Posterior cingulate gyrus (tissue), 11 donors: ENCODE measurements around the gene DDT.
A peak's percentile ranks its signal among the peaks of the same experiment; 100 is the strongest.
"Not testable (repeated sequence)": the region's sequence is repeated elsewhere in the genome, so short reads cannot be mapped to it uniquely, and the experiment has no call there.

Source experiments
- DNase-seq, 10 donors: peaks; one replicate each; pipeline versions ENCODE4 v3.0.0 to v3.0.0-alpha.2; 2020 to 2021; ENCODE audit warnings: mixed read lengths in 3 of 10
- intact Hi-C: fragments of 100-400 bp; cut with DNase I; formaldehyde crosslinking; loops from one replicate; pipeline ENCODE4 v1.15.1; 2023

The DDT gene

GRCh38 chr22:23974345-23974744 is at the start of gene DDT:
Gene DDT (minus strand): TSS chr22:23974441. CDS start chr22:23974414, 27 bp downstream.
- intact Hi-C loops: loop anchor here (10.0 kb wide), 1 partner anchor 60 kb away; no protein-coding TSS in a partner anchor
- DNase-seq: not testable (repeated sequence)

- DNase-seq: no peak
- intact Hi-C loops: no loop called here
Measured at GRCh38 chr22:24023204-24023789, 49.1 kb upstream of the DDT start.

- intact Hi-C loops: no loop called here
- no peak for DNase-seq
Measured at GRCh38 chr22:24021304-24021703, 47.1 kb upstream of the DDT start.

DNA sequence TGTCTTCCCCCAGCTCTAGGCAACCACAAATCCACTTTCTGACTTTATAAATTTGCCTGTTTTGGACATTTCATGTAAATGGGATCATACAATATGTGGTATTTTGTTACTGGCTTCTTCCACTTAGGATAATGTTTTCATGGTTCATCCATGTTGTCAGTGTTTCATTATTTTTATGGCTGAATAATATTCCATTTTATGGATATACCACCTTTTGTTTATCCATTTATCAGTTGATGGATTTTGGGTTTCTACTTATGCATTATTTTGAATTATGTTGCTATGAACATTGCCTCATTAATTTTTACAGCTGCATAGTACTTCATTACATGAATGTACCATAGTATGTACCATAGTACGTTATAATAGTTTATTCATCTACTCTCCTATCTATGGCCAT is 41.9 kb upstream of the DDT start:
- intact Hi-C loops: no loop called here
- no peak for DNase-seq

DNA sequence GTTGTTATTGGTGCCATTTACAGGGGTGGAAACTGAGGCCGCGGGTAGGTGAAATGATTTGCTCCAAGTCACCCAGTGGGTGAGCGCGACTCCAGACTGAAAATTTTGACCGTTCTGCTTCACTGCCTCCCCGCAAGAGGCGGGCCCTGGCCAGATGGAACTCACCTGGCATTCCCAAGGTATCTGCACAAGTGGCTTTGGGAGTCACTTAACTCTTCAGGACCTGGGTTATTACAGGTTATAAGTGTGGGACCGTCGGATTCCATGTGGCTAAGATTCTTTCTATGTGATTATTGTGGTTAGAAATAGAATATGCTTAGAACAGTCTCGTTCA is 37.5 kb upstream of the DDT start:
- DNase-seq: peak in 1 of 10 donors; percentile 70

DNA sequence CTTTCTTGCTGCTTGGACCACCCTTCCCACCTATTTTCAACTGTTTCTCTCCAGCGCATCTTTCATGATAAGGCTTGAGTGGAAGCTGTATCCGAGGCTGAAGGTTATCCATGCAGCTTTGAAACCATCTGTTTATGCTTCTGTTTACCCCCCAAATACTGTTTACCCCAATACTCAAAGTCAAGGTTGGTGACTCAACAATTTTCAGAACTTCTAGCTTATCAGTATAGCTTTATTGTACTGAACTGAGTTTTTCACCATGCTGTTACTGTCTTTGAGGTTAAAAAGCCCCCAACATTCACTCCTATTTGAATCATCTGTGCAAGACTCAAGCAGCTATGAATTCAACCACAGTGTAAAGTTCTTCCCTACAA is 35.8 kb upstream of the DDT start:
- intact Hi-C loops: no loop called here
- DNase-seq: no peak

More for the DNA sequence above, 37.5 kb upstream of the DDT start:
- intact Hi-C loops: no loop called here

- intact Hi-C loops: no loop called here
- no peak for DNase-seq
Measured at GRCh38 chr22:24009227-24010017, 35.2 kb upstream of the DDT start.

DNA sequence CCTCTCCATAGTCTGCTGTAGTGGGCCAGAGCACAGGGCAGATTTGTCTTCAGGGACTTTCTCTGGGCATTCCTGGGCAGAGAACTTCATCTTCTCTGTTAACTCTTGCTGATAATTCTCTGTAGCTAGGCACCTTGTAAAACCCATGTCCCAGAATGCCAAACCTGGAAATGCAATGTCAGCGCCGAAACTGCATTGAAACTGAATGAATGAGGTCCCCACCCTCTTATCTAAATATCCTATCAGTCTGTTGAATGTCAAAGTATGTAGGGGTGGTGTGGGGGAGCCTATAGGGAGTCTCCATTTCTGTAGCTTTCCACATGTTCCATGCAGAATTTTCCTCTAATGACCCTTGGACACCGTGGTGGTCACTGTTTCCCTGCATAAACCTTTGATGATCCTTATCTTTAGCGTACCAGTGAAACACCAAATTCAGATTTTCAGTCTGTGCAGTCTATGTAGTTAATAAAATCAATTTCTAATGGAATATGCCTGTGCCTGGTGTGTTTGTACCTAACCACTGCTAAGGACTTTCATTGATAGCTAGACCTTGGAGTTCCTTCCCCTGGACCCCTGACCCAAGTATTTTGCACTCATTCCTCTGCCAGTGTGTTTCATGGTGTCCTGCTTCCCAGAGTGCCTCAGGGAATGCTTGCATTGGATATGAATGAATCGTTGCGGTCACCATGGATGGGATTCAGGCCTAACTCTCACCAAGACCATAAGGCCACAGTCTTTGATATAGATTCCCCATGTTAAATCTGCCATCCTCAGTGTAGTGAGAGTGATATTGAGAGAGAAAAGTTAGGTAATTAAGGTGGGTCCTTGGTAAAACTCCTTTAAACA is 34.4 kb upstream of the DDT start:
- DNase-seq: no peak

DNA sequence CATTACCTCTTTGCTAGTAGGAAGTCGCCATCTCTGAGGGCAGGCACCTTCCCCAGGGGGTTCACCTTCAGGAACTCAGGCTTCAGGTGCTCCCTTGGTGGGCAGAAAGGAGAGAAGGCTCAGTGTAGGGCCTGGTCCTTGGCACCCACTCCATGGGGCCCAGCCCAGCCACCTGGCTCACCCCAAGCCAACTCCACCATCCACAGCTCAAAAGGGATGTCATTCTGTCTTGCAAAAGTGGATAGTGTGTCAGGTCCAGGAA is 33.7 kb upstream of the DDT start:
- DNase-seq: no peak
- intact Hi-C loops: no loop called here

More for the DNA sequence above, 34.4 kb upstream of the DDT start:
- intact Hi-C loops: no loop called here

DNA sequence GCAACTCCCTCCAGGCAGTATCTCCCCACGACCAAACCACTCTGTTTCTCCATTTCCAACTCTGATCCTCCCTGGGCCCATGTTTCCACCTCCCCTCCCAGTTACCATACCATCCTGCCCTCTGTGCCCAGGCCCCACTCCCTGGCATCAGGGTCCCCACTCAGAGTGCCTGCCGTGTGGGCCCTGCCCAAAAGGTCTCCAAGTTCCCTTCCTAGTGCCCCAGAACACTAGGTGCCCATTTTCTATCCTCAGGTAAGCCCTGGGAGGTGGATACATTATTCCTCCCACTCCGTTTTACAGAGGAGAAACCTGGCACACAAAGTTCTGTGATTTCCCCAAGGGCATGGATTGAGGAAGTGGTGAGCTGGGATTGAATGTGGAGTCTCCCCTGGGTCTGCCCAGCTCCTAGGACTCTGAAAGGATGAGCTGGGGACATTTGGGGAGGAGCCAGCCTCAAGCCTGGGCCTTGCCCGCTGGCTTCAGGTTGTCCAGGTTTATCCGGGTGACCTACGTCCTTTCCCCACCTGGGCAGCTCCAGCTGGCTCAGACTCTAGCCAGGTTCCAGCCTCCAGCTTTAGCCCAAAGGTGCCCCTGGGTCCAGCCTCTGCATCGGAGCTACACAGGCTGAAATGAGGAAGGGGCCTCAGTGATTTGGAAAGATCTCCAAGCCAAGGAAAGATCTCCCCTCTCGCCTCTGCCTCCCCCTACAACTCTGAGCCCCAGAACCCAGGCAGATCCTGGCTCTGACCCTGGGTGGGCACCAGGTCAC is 33.2 kb upstream of the DDT start:
- DNase-seq: peak in 1 of 10 donors; percentile 84
- intact Hi-C loops: no loop called here

DNA sequence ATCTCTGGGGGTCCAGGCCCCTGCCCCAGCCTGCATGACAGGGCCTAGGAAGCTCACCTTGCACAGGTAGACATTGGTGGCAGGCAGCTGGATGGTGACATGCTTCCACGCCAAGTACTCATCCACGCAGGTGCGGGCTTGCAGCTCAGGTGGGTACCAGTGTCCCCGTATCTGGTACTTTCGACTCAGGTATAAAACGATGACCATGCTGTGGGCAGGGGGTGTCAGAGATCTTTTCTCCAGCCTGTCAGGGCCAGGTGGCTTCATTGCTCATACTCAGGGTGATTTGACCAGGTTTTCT is 32.6 kb upstream of the DDT start:
- intact Hi-C loops: no loop called here
- DNase-seq: peak in 1 of 10 donors; percentile 82

GRCh38 chr22:24006207-24006913 is 32.1 kb upstream of the DDT start:
- no peak for DNase-seq
- intact Hi-C loops: no loop called here

DNA sequence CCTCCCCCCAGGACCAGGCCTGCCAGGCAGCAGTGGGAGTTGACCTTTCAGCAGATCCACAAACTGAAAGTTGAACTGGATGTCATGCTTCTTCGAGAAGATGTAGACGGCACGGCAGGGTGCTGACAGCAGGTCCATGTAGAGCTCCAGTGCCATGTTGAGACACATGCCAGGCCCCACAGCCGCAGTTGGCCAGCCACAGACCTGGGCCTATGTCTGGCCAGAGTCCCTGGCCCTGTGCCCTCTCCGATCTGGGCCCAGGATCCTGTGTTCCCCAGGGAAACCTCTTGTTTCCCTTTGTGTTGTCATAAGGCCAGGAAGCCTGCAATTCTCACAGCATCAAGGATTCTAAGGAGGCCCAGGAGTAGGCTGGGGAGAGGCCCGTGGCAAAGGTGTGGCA is 31.0 kb upstream of the DDT start, which contains the start of gene GSTT4:
TSS of gene GSTT4 (minus strand) at position 253 of the 400 bp plus-strand sequence. CDS start at position 156, 97 bp downstream.
- DNase-seq: peak in 1 of 10 donors; percentile 60
- intact Hi-C loops: no loop called here

GRCh38 chr22:24003887-24004286 is 29.6 kb upstream of the DDT start:
- intact Hi-C loops: no loop called here
- peak in 1 of 10 donors; percentile 75 for DNase-seq

DNA sequence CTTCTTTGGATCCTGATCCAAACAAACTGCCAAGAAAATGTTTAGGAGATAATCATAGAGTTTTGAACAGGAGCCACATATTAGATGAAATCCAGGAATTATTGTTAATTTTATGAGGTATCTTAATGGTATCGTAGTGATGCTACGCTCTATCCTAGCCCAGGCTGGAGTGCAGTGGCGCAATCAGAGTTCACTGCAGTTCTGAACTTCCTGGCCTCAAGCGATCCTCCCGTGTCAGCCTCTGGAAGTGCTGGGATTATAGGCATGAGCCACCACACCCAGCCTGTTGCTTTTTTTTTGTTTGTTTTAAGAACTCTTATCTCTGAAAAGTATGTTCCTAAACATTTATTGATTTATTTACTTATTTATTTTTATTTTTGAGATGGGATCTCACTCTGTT is 28.6 kb upstream of the DDT start:
- intact Hi-C loops: no loop called here

DNA sequence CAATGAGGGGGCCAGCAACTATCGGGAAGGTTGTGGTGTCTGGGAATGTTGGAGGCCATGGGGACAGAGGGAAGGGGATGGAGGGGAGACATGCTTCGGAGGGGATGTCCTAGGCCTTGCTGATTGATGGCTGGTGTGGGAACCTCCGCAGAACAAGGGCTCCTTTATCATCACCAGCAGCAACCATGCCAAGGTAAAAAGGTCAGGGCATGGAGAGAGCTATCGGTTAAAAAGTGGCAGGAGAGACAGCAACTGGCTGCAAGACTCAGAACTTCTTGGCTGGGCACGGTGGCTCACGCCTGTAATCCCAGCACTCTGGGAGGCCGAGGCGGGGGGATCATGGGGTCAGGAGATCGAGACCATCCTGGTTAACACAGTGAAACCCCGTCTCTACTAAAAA is 28.0 kb upstream of the DDT start:
- intact Hi-C loops: no loop called here
- DNase-seq: peak in 1 of 10 donors; percentile 59

More for the DNA sequence above, 28.6 kb upstream of the DDT start:
- DNase-seq: no peak

- intact Hi-C loops: no loop called here
- DNase-seq: peak in 1 of 10 donors; percentile 58
Measured at GRCh38 chr22:24001314-24001713, 27.1 kb upstream of the DDT start.

DNA sequence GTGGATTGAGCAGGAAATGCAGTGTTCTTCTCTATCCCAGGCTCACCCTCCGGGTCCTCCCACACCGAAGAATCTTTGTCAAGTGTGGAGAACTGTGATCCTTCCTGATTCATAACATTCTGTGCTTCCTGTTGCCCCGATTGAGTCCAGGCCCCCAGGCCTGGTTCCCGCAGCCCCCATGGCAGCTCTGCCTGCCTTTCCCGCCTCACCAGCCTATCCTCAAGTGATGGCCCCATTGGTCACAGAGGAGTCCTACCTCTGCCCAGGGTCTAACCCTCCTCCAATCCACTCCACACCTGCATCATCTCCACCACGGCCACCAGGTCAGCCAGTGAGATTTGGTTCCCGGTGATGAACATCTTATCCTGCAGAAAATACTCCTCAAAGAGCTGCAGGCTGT is 25.5 kb upstream of the DDT start:
- intact Hi-C loops: not testable (repeated sequence)
- peak in 1 of 10 donors; percentile 80 for DNase-seq

DNA sequence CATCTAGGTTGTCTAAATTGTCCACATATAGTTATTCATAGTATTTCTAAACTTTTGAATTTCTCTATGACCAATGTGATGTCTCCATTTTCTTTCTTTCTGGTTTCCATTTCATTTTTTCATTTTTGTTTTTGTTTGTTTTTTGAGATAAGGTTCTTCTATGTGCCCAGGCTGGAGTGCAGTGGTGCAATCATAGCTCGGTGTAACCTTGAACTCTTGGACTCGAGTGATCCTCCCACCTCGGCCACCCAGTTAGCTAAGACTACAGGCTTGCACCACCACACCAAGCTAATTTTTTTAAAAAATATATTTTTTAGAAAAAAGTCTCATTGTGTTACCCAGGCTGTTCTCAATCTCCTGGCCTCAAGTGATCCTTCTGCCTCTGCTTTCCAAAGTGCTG is 22.9 kb upstream of the DDT start:
- intact Hi-C loops: no loop called here
- no peak for DNase-seq

DNA sequence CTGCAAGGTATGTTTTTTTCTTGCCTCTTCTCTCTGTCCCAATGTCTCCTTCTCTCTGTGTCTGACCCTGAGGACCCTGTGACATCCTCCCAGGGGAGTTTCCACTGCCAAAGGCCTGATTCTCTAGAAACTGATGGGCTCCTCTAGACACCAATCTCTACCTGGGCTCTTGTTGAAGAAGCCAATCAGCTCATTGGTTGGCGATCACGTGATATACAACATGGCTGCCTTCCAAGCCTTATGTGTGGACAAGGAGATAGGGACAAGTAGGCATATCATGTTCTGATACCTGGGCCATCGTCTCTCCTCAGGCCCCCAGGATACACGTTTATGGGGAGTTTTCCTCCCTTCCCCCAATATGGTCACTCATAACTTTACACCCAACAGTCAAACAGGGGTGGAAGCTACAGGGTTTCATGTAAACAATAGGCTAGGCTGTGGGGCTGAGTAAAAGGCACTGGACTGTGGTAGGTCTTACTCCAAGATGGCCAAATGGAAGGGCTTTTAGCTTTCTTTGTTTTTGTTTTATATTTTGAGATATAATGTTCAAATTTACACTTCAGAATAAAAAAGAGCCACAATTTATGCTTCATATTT is 19.4 kb upstream of the DDT start:
- intact Hi-C loops, DNase-seq: not testable (repeated sequence)
